Peyer's patch (tissue), 4 donors: Measurements from ENCODE around the gene GSTO2. TPM values are rescaled to one million over a fixed set of nuclear protein-coding genes. Genes with fewer than 3 reads are reported as not detected.

Experiments
- DNase-seq, 3 donors: peaks; one replicate each; pipeline ENCODE4 v3.0.0-alpha.2; 2017 to 2019
- H3K27ac ChIP-seq, 4 donors: fragments of 200-600 bp; sonication (generic); one replicate each; pipeline ENCODE4 v1.5.1; 2016 to 2019
- H3K27me3 ChIP-seq, 2 donors: fragments of 200-600 bp; sonication (generic); one replicate each; pipeline ENCODE4 v1.5.1; 2019
- H3K36me3 ChIP-seq, 3 donors: fragments of 200-600 bp; sonication (generic); one replicate each; pipeline ENCODE4 v1.5.1; 2016 to 2019
- H3K4me1 ChIP-seq, 4 donors: fragments of 200-600 bp; sonication (generic); one replicate each; pipeline ENCODE4 v1.5.1; 2016 to 2019
- H3K4me3 ChIP-seq, 4 donors: fragments of 200-600 bp; sonication (generic); 1 replicate in 3 of 4; 2 replicates in 1 of 4; pipeline ENCODE4 v1.5.1; 2016 to 2019; ENCODE audit warnings: mild to moderate bottlenecking in 1 of 4
- H3K9me3 ChIP-seq, 4 donors: fragments of 200-600 bp; sonication (generic); one replicate each; pipeline ENCODE4 v1.5.1; 2016 to 2019; ENCODE audit warnings: mild to moderate bottlenecking in 1 of 4
- CTCF ChIP-seq, 6 experiments: fragments of 450-650 bp in 4 of 6; fragments of 200-600 bp in 2 of 6; sonication (generic) in 1 of 6; IDR thresholded peaks; one replicate each; pipeline ENCODE4 v1.5.1; 2017 to 2019; ENCODE audit warnings: antibody characterized with exemption in 6 of 6, mild to moderate bottlenecking in 3 of 6, moderate library complexity in 1 of 6
- POLR2A ChIP-seq, 2 donors: fragments of 450-650 bp; IDR thresholded peaks; one replicate each; pipeline ENCODE4 v1.5.1; 2017; ENCODE audit warnings: antibody characterized with exemption in 2 of 2, mild to moderate bottlenecking in 2 of 2, moderate library complexity in 2 of 2
- total RNA-seq, 4 donors: library from RNA; depleted of rRNA; stranded (reverse); fragments of >200 nt; gene quantifications; one replicate each; pipeline ENCODE4 v1.1.0, GENCODE V29; 2016

GSTO2 gene
- total RNA-seq, 4 donors from 2014 or later: 9.1 to 15.5 (median 13.7) TPM

DNA sequence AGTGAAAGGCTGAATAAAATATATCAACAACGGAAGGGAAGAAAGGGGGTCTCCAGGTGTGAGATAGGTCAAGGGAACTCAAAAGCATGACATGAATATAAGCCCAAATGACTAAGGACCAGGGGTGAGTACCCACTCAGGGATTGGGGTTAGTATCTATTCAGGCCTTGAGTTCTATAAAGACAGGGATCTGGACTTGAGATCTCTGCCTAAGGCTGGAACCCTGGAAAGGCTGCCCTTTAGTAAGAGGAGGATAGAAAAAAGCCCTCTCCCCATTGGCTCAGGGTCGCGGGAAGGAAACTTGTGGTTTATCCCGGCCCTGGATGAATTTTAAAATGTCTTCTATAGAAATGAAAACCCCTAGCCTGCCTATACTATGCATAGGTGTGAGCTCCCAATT lies 71.7 kb downstream of the GSTO2 start:
- no peaks in the 10 kb centered on the region for H3K27me3 ChIP-seq
- TF ChIP-seq POLR2A (IDR thresholded peaks at IDR 0.05) (no peak), CTCF (IDR thresholded peaks at IDR 0.05) (no peak)
- no peak overlapping the region for H3K4me3 ChIP-seq
- peaks cover 0 to 17% (median 0%) of the 10 kb centered on the region in 4 donors for H3K4me1 ChIP-seq
- DNase-seq: no peak
- peak overlapping the region in 2 of 4 donors; percentile 8 to 97 for H3K27ac ChIP-seq
- H3K9me3 ChIP-seq: no peaks in the 10 kb centered on the region
- H3K36me3 ChIP-seq: no peaks in the 10 kb centered on the region

DNA sequence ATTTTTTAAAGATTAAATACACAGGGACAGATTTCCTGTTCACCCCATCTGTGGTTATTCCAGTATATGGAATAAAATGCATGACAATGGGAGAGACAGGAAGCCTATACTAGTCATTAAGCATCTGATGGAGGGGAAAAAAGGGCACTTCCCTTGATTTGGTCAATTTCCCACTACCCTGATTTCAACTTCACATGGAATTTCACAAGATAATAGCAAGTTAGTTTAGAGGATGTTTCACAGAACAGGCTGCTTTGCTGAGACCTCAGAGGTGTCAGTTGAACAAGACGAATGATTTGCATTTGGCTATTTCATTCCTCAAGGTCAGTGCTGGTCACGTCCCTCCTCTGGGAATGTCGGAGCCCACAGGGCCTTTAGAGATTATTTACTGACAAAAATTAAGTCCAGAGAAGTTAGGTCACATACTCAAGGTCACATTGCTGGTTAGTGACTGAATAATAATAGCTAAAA lies 74.0 kb downstream of the GSTO2 start:
- no peak for TF ChIP-seq POLR2A (IDR thresholded peaks at IDR 0.05)
- no peak for TF ChIP-seq CTCF (IDR thresholded peaks at IDR 0.05)
- no peaks in the 10 kb centered on the region for H3K9me3 ChIP-seq
- H3K4me3 ChIP-seq: no peak overlapping the region
- no peak overlapping the region for H3K27ac ChIP-seq
- H3K36me3 ChIP-seq: no peaks in the 10 kb centered on the region
- peaks cover 0 to 6% (median 0%) of the 10 kb centered on the region in 4 donors for H3K4me1 ChIP-seq
- H3K27me3 ChIP-seq: no peaks in the 10 kb centered on the region
- no peak for DNase-seq

DNA sequence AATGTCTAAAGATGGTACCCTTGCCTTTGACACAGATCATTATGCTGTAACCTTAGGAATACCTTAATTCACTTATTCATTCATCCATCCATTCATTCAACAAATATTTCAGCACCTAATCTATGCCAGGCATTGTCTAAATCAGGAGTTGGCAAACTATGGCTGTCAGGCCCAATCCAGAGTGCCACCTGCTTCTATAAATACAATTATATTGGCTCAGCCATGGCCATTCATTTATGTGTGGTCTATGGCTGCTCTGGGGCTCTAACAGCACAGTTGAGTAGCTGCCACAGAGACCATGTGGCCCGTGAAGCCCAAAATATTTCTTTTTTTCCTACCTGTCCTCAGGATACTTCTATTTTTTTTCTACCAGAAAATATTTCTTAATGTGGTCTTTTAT lies 75.2 kb downstream of the GSTO2 start:
- Histone ChIP-seq H3K27ac (no peak overlapping the region), H3K4me3 (no peak overlapping the region), H3K9me3 (no peaks in the 10 kb centered on the region), H3K27me3 (no peaks in the 10 kb centered on the region), H3K4me1 (peaks cover 0 to 4% (median 0%) of the 10 kb centered on the region in 4 donors), H3K36me3 (no peaks in the 10 kb centered on the region)
- no peak for DNase-seq
- no peak for TF ChIP-seq POLR2A (IDR thresholded peaks at IDR 0.05)
- TF ChIP-seq CTCF (IDR thresholded peaks at IDR 0.05): no peak

DNA sequence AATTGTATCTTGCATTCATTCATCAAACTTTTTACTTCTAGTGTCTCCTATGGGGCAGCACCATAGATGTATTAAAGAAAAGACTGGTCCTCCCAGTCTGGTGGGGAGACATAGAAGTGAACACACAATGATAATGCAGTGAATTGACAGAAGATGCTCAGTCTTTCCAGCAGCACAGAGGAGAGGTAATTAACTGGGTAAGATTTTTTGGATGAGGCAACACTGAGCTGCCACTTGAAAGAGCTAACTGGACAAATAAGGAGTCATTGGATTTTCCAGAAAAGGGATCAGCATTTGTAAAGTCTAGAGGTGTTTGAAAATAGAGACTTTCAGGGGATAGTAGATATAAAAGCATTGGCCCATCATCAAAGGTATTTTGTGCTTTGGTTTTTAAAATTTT lies 76.5 kb downstream of the GSTO2 start:
- Histone ChIP-seq H3K36me3 (no peaks in the 10 kb centered on the region), H3K4me1 (peaks cover 0 to 8% (median 0%) of the 10 kb centered on the region in 4 donors), H3K27me3 (no peaks in the 10 kb centered on the region), H3K27ac (no peak overlapping the region), H3K4me3 (no peak overlapping the region), H3K9me3 (no peaks in the 10 kb centered on the region)
- no peak for DNase-seq
- TF ChIP-seq POLR2A (IDR thresholded peaks at IDR 0.05) (no peak), CTCF (IDR thresholded peaks at IDR 0.05) (no peak)

GRCh38 chr10:104345941-104346340 lies 77.0 kb downstream of the GSTO2 start:
- no peak for TF ChIP-seq CTCF (IDR thresholded peaks at IDR 0.05)
- TF ChIP-seq POLR2A (IDR thresholded peaks at IDR 0.05): no peak
- Histone ChIP-seq H3K27ac (no peak overlapping the region), H3K4me1 (peaks cover 0 to 8% (median 0%) of the 10 kb centered on the region in 4 donors), H3K36me3 (no peaks in the 10 kb centered on the region), H3K27me3 (no peaks in the 10 kb centered on the region), H3K4me3 (no peak overlapping the region), H3K9me3 (no peaks in the 10 kb centered on the region)
- no peak for DNase-seq
